VCaP (cell line): ENCODE data around the gene PDCD2.

Source experiments
- H3K27ac ChIP-seq: fragments of 450-650 bp; 2 replicates; pipeline ENCODE4 v1.5.1; 2017
- CTCF ChIP-seq: fragments of 450-650 bp; conservative IDR thresholded peaks from 2 replicates; pipeline ENCODE4 v1.5.1; 2017; ENCODE audit warnings: mild to moderate bottlenecking, moderate library complexity

The PDCD2 gene

GRCh38 chr6:170584954-170585498 lies 589 bp upstream of the PDCD2 start:
- TF ChIP-seq CTCF, result no peak
- peak overlapping the region; percentile 87 for H3K27ac ChIP-seq

- TF ChIP-seq CTCF, result peak; percentile 38
Measured at GRCh38 chr6:170583756-170584180, 669 bp downstream of the PDCD2 start.

GRCh38 chr6:170578909-170579308 lies 5.5 kb downstream of the PDCD2 start:
- H3K27ac ChIP-seq, result no peak overlapping the region
- TF ChIP-seq CTCF, result no peak

More at GRCh38 chr6:170583756-170584180, 669 bp downstream of the PDCD2 start:
- H3K27ac ChIP-seq, result peak overlapping the region; percentile 87

- H3K27ac ChIP-seq, result no peak overlapping the region
- TF ChIP-seq CTCF, result peak; percentile 60
Measured at GRCh38 chr6:170575250-170575649, 9.2 kb downstream of the PDCD2 start.

- TF ChIP-seq CTCF, result no peak
- H3K27ac ChIP-seq, result no peak overlapping the region
Measured at GRCh38 chr6:170572704-170573466, 11.6 kb downstream of the PDCD2 start.

GRCh38 chr6:170564936-170565530 lies 19.4 kb downstream of the PDCD2 start:
- TF ChIP-seq CTCF, result no peak
- H3K27ac ChIP-seq, result no peak overlapping the region

- peak overlapping the region; percentile 73 for H3K27ac ChIP-seq
- TF ChIP-seq CTCF, result no peak
Measured at GRCh38 chr6:170561555-170561954, 22.9 kb downstream of the PDCD2 start.
